Ureter (tissue), 1 donor: ENCODE data around the gene PRKCA. TPM values are rescaled to one million over a fixed set of nuclear protein-coding genes. Genes with fewer than 3 reads are reported as not detected.
"Not testable (repeated sequence)": the region's sequence is repeated elsewhere in the genome, so short reads cannot be mapped to it uniquely, and the experiment has no call there.

Experiments used
- DNase-seq: peaks from one replicate; pipeline ENCODE4 v3.0.0-alpha.2; 2020; ENCODE audit warnings: low spot score
- total RNA-seq: library from RNA; stranded (reverse); gene quantifications from one replicate; pipeline ENCODE4 v1.2.4, GENCODE V29; 2023
- donor health status: DM: yes; HTN: yes; CAD: no.

The PRKCA gene
- total RNA-seq, 1 donor from 2014 or later, result 58.1 TPM

- no peak for DNase-seq
These were observed 411.2 kb downstream of the PRKCA start for GRCh38 chr17:66713533-66714042.

DNA sequence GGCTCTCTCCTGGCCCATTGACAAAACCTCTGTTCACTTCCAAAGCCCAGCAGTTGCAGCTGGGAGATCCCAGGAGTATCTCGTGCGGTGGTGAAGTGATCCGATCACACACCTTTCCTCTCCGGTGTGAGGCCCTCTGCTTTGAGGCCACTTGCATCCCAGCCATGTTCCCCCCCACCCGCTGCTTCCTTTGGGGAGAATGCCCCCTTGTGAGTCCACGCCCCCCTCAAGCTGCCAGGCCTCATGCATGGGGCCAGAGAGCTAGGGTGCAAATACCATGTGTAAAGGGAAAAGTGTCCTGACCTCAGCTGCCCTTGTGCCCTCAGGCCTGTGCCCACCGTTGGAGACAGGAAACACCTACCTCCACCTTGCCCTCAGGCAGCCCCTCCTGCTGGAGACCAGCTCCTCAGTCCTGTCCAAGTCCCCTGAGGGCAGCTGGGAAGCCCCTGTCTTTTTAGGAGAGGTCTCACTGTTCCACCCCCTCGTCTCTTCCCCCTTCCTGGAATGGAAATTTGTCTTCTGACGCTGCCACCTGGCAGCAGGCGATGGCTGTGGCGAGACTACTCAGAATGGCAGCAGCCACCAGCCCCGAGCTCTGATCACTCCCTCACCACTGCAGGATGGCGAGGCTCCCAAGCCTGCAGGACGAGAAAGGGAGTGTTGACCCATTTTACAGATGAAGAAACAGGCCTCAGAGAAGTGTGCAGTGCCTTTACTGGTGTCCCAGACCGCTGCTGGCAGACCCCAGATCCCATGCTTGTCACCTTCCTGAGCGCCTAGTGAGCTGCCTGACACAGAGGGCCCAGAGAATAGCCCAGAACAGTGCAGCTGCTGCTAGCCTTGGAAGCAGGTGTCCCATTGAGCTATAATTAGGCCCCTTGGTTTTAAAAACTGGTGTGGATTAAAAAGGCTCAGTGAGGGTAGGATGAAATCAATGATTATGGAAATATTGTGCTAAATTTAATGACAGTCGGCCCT lies 411.9 kb downstream of the PRKCA start:
- no peak for DNase-seq

DNA sequence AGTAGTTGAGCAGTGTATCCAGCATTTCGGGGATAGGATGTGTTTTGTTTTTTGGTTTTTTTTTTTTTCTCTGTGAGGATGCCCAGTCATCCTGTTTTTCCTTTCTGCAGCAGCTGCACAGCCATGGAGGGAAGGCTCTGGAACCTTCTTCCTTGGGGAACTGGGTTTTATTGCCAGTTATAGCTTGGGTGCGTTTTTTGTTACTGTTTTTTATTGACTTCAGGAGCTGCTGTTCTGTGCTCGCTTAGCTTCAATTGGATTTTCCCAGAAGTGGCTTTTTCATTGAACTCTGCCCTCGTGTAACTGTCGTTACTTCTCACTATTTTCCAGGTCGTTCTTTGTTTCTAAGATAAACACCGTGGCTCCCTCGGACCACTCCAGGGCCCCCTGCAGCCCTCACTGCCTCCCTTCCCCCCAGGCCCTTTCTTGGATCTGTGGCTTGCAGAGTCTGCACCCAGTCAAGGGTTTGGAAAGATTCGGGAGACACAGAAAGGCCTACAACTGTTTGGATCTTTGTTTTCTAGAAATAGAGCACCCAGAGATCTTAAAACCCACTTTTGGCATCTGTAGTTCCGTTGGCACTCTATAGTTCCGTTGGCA lies 412.8 kb downstream of the PRKCA start:
- no peak for DNase-seq

DNA sequence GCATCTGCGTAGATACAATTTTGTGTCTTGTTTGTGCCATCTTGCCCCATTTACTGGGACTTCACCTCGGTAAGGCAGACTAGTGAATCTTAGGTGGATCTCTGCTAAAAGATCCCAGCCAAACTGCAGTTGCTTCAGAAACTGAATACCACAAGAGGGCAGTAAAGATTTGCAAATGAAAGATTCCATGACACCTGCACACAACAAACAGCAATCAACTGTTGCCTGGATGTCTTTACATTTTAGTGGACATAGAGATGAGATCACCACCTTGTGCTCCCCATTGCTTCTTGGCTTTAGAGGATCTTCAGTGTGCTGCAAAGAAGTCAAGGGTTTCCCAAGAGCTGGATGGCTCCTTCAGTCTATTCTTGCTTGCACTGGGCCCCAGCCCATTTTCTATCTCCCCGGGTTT lies 413.3 kb downstream of the PRKCA start:
- DNase-seq, result no peak

- DNase-seq, result no peak
These were observed 414.0 kb downstream of the PRKCA start for GRCh38 chr17:66716236-66717026.

DNA sequence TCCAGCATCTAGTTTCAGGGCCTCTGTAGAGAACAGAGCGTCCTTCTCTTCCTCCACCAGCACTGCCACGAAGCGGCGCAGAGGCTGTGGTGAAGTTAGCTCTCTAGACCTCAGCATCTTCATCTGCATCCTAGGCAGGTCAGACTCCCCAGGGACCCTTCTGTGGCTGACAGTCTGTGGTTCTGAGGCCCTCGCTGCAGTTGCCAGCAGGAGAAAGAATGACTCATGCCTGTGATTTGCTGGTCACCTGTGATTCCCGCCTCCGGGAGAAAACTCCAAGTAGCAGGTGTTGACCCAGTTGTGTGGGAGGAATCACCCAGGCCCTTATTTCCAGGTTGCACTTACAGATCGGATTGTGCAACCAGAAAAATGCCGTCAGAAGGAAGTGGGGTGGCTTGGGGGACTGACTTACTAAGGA lies 415.2 kb downstream of the PRKCA start:
- no peak for DNase-seq

GRCh38 chr17:66720027-66720426 lies 417.6 kb downstream of the PRKCA start:
- DNase-seq, result no peak

DNA sequence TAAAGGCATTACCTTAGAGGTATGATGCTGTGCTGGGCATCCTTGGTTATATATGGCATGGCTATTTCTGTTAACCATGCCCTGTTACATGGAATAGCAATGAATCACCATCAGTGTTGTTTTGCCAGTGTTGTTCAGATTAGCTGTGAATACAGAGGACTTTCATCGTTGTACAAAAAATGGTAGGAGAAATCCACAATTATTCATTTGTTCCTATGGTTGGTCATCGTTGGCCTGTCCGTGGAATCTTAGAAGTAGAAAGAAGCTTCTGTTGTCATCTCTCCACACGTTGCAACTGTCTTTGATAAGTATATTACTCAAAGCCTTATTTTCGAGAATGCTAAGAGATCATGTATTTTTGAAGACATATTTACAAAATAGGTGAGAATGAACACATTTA lies 418.2 kb downstream of the PRKCA start:
- DNase-seq, result no peak

DNA sequence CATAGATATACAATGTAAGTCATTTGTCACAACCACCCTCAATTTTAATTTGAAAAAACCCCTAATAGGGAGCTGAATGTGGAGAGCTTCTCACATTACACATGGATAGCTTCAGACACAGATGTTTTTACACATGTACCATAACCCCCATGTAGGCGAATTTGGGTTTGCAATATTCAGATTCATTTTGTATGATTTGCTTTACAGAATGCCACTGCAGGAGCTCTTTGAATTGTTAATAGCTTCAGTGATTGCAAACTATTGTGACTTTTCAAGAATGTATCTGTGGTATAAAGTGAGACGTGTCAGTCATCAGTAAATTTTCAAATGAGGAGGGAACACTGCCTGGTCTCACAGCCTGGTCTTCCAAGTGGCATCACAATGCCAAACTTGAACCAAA lies 419.9 kb downstream of the PRKCA start:
- DNase-seq, result no peak

- no peak for DNase-seq
These were observed 422.3 kb downstream of the PRKCA start for GRCh38 chr17:66724581-66725341.

- not testable (repeated sequence) for DNase-seq
These were observed 423.0 kb downstream of the PRKCA start for GRCh38 chr17:66725438-66725837.

DNA sequence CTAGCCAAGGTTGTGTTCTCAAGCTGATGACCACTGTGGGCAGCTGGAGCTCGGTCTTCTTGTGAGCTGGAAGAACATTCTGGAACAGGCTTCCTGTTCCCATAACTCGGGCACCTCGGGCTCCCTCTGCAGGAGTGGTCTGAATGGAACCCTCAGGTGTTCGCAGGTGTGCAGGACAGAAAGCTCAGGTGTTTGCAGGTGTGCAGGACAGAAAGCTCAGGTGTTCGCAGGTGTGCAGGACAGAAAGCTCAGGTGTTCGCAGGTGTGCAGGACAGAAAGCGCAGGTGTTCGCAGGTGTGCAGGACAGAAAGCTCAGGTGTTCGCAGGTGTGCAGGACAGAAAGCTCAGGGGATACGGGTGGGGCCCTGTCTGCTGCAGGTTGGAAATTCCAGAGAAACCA lies 423.5 kb downstream of the PRKCA start:
- DNase-seq, result no peak

GRCh38 chr17:66726371-66726770 lies 424.0 kb downstream of the PRKCA start:
- DNase-seq, result no peak

GRCh38 chr17:66726846-66727245 lies 424.4 kb downstream of the PRKCA start:
- no peak for DNase-seq

GRCh38 chr17:66727634-66728570 lies 425.5 kb downstream of the PRKCA start:
- peak; percentile 70 for DNase-seq

- DNase-seq, result no peak
These were observed 428.1 kb downstream of the PRKCA start for GRCh38 chr17:66730461-66730923.

- no peak for DNase-seq
These were observed 431.3 kb downstream of the PRKCA start for GRCh38 chr17:66733759-66734158.

GRCh38 chr17:66734186-66734943 lies 432.0 kb downstream of the PRKCA start:
- no peak for DNase-seq

- no peak for DNase-seq
These were observed 435.1 kb downstream of the PRKCA start for GRCh38 chr17:66737524-66737923.
